HG03064 (cell line): Measurements from ENCODE around the gene ATP8B4.
A peak's percentile ranks its signal among the peaks of the same experiment; 100 is the strongest.
"Not testable (repeated sequence)": the region's sequence is repeated elsewhere in the genome, so short reads cannot be mapped to it uniquely, and the experiment has no call there.

Experiments
- ATAC-seq: cut with Tn5 transposase; IDR thresholded peaks from one replicate; pipeline ENCODE4 v1.9.1; 2021; ENCODE audit warnings: low read depth; ENCODE audit not compliant: unreplicated experiment

Gene ATP8B4

DNA sequence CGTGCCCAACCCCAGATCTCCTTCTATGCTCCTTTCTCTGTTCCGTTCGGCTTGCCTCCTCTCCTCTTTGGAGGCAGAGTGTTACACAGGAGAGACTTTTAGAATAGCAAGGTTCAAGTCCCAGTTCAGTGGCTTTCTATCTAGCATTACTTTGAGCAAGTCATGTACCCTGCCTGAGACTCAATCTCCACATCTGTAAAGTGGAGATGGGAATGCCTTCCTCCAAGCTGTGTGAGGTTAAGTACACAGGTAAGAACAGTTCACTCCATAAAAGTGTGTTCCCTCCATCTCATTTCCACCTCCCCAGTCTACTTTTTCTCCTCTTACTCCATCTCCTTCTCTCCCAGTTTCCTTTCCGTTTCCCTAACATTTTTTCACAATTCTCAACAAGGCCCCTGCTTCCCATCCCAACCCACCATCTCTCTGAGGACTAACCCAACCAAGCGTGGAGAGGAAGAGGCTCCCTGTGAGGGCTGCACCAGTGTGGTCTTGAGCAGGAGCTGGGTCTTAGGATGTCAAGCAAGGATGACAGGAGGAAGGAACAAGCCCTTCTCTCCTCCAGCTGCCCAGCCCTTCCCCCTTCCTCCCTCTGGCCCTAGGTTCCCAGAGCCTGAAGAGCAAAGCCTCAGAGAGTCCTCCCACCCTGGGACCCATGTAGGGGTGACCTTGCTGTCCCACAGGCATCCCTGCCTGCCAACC is 6.4 kb downstream of the ATP8B4 start:
- ATAC-seq, result no peak

DNA sequence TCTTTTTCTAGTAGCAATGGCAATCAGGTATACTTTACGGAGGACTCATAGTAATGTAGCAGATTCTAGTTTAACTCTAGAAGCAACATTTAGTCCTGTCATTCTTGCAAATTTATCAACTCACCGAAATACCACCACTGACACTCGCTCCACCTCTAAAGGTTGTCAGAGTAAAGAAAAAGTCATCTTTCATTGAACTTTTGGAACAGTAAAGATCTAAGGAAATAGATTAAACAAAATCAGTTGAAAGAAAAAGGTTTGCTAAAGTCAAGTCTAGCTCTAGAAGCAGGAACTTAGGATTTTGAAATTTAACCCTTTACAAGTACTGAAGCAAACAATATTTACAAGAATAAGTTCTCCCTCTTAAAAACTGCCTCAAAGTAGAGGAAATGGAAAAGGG is 8.7 kb downstream of the ATP8B4 start:
- ATAC-seq, result no peak

DNA sequence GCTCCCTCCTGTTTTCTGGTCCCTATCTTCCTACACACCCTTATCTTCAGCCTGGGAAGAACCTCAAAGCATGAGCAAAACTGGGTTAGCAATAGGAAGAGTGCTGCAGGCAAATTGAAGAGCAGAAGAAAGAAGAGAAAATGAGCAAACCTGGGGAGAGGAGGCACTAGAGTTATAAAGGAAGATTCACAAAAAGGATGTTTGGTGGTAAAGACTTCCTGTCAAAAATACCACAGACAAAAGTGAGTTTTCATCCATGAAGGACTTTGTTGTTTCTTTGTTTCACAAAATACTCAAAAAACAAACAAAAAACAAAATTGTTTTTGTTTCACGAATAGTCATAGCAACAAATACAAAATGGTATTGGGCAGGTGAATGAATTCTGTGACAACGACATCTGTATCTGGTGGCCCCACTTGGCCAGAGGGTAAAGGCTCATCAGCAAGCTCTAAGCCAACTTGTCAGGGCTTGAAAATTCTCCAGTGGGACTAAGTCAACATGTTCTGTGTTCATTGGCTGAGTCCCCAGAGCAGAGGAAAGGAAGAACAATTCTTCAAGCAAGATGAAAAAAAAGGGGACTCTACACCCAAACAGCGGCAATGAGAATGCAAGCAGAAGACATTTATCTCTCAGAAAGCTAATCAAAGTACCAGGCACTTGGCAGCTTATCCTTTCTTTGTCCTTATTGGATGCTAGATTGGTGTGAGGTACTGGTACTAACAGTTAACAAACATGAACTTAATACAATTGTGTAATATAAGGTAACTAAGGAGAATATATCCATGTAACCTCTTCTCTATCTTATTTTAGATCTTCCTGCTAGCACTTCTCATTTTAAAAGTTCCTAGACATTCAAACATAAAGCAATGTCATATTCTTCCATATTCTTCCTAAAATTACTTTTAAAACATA is 9.7 kb downstream of the ATP8B4 start:
- no peak for ATAC-seq

DNA sequence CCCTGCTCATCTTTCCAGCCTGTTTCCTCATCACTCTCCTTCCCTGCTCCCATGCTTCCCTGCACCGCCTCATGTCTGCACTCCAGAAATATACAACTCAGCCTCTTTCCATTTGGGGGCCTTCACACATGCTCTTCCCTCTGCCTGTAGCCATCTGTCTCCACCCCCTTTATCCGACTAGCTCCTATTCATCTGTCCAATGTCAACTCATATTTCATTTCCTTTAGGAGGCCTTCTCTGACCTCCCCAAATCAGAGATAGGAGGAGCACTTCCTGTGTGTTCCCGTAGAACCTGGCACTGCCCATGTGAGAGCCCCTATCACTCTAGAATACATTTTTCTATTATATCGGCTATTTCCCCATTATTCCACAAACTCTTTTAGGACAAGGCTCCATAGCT is 10.6 kb downstream of the ATP8B4 start:
- ATAC-seq, result no peak

DNA sequence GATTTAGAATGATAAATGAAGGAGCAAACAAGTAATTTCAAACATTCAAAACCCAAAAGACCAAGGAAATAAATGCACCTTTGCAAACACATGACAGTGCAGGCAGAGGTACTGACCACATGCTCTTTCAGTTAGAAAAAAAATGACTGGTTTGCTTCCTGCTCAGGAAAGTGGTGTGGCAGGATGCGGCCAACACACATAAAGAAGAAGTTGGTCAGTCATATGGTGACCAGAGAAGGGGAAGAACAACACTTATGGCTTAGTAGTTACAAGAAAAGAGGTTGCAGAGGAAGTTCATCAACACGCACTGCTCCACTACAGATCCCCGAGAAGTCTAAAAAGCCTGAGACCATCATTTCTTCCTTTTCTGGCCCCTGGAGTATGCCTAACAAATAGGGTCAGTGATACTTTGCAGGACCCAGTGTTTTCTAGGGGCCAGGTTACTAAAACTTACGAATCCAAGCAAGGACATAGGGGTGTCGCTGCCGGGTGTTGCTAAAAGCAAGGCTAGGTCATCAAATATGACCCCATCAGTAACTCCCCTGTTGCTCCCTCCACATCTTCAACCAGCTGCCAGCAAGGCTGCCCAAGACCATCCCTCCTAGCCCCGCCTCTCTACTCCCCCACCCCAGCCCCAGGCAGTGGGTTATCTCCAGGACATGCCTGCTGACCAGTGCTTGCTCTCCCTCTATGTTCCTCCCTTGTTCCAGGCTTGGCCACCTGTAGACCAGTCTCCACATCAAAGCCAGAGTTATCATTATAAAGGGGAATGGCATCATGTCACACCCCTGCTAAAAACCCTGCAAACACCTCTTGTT is 11.2 kb downstream of the ATP8B4 start:
- peak; percentile 93 for ATAC-seq

DNA sequence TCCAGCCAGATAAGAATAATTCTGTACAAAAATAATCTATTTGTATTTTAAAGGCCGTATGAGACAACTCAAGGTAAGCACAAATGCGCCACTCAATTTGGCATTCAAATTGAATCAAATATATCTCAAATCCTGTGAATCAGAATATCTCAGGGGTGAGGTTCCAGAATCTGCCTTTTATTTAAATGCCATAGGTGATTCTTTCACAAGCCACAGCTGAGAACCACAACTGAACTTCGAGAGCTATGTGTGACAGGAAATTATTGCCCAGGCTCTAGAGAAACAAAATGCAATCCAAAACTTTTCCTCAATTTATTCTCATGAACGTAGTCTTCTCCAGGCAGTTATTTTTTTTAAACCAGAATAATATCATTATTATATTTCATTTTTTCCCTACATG is 11.9 kb downstream of the ATP8B4 start:
- ATAC-seq, result no peak

DNA sequence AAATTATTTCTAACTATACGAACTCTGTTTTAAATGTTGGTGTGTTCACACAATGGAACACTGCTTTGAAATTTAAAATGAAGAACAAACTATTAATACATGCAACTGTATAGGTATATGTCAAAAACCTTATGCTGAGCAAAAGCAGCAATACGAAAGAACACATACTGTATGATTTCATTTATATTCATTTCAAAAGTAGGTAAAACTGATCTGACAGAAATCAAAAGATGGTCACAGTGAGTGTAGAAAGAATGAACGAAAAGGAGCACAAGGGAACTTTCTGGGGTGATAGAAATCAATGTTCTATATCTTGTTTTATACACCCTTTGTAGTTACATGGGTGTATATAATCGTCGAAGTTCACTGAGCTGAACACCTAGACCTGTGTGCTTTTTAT is 12.6 kb downstream of the ATP8B4 start:
- ATAC-seq, result no peak

DNA sequence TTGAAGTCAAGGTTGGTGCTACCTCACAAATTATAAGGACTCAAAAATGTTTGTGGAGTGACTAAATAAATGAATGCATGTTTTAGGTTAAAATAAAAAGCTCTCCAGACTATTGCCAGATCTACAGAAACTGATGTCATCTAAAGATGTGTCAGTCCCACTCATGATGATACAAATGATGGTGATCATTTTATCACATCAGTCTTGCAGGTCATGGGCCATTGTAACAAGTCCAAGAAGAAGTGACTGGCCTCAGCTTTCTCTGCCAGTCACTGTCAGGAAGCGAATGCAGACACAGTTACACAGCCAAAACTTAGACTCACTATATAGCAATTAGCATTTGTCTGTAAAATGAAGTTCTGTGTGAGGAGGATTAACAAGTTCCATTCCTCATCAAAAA is 18.5 kb downstream of the ATP8B4 start:
- ATAC-seq, result no peak

DNA sequence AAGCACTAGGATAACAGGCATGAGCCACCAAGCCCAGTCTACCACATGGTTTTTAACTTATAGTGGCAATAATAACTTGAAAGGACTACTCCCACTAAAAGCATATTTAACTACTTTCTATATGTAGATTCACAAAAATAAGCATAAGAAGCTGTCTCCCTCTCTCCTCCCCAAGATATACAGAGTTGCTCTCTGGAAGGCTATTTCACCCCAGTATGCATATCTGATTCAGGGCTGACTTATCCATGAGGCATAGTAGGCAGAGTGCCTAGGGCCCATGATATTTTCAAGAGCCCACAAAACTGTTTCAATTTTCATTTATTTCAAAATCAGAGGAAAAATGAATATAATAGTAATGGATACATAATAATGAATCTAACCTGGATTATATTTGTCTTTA is 20.5 kb downstream of the ATP8B4 start:
- no peak for ATAC-seq

DNA sequence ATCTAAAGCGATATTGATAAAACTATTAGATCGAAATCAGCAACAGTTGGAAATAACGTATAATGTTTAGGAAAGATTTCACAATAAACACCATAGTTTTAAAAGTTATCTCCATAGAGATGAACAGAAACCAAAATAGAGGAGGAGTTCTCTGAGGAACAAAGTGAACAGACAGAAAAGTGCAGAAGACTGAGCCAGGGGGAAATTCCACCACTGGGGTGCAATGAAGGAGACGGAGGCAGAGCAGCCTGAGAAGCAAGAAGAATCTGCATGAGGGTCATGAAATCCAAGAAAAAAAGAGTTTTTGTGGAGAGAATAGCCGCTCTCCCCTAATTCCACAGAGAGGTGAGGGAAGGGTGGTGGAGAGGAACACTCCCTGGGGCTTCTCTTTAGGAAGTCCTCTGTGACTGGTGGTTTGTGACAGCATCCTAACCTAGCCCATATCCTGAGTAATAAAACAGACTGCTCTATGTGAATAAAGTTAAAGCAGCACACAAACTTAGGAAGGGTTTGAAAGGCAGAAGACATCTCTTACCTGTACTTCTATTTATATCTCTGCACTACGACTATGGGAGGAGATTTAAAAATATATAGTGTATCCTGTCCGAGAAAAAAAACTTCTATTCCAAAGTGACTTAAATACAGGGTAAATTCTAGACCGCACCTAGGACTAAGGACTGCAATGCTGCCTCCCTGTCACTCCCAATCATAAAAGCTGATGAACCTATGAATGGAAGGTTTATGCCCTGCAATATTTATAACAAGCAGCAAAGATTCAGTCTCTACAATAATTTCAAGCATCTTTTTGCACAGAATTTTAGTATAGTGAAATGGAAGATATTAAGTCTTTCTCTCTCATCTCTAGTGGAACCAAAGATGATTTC is 22.9 kb downstream of the ATP8B4 start:
- no peak for ATAC-seq

DNA sequence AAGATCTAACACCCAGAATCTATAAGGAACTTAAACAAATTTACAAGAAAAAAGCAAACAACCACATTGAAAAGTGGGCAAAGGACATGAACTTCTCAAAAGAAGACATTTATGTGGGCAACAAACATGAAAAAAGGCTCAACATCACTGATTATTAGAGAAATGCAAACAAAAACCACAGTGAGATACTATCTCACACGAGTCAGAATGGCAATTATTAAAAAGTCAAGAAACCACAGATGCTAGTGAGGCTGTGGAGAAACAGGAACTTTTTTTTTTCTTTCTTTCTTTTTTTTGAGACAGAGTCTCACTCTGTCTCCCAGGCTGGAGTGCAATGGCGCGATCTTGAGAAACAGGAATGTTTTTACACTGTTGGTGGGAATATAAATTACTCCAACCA is 29.6 kb downstream of the ATP8B4 start:
- ATAC-seq, result not testable (repeated sequence)

DNA sequence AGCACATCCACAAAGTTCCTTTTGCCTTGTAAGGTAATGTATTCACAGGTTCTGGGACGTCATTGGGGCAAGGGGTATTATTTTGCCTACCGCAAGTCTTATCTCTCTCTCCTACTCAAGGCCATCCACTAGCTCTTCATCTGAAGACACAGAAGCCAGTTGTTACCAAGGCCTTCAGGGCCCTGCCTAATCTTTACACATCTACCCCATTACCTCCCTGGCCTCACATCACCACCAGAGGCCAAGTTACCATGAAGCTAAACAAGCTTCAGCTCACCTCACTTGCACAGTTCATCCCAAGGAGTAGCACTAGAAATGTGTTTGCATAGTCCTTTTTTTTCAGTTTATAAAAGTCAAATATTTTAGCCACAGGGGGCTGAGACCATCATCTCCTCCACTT is 34.1 kb downstream of the ATP8B4 start:
- no peak for ATAC-seq

DNA sequence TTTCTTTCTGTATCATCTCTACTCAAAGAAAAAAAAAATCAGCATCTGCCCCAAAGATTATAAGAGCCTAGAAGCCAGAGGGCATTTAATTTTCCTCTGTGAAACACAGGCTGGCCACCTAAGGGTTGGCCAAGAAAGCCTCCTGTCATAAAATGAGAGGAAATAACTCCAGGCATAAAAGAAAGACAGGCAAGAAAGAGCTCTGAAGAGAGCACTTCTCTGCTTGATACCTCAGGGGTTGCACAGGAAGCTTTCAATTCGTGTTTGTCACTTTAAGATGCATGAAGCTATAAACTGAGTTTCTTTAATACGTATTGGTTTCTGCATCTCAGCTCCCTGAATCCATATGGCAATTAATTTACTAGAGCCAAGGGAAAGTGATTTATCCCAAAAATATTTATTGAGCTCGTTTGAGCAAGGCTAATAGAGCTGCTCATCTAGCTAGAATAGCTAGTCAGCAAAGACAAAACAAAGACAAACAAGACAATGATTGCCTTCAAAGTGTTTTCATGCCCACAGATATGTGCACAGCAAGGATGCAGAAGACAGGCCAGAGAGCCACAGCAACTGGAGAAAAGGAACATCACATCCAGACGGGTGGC is 35.5 kb downstream of the ATP8B4 start:
- no peak for ATAC-seq

DNA sequence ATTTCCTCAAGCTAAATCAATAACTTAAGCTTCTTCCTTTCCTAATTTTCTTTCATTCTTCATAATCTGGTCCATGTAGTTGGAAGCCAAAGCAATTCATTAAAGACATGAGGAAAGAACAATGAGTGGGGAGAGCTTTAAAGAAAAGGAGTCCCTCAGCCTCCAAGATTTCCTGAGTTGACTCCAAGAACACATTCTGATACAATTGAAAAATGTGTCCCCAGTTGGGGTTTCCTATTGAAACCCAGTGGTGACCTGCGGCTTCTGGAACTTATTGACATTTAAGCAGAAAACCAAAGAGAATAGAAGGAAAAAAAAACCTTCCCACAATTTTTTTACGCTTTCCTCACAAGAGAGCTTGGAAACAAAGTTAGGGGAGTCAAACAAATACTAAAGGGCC is 37.0 kb downstream of the ATP8B4 start:
- no peak for ATAC-seq

DNA sequence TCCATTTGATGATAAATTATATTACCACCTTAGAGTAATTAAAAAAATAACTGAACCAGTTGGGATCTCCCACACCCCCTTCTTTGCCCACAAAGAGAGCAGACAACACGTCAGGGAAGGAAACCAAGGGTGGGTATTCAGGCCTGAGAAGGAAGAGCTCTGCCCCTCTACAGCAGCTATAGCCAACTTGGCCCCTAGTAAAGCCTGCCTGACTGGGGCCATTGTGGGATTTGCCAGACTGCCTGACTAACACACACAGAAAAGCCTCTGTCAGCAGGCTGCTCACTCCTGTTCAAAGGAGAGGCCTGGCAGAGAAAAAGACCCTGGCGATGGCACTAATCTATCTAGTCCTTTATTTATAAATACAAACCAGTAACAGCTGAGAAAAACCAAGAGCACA is 41.4 kb downstream of the ATP8B4 start:
- ATAC-seq, result no peak

DNA sequence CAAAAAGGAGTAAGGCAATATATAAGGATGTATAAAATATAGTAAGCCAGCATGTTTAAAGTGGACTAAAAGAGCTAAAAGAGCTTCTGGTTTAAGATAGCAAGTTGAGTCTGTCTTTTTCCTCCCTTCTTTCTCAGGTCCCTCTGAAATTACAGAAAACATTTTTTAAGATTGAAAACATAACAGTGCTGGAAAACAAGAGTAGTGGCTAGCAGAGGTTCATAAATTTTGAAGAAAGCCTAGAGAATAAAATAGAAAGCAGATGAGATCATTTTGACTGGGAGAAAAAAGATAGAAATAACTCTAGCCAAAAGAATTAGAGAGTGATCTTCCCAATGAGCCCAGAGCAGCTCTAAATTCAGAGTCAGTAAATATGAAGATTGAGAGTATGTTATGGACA is 41.9 kb downstream of the ATP8B4 start:
- ATAC-seq, result no peak

DNA sequence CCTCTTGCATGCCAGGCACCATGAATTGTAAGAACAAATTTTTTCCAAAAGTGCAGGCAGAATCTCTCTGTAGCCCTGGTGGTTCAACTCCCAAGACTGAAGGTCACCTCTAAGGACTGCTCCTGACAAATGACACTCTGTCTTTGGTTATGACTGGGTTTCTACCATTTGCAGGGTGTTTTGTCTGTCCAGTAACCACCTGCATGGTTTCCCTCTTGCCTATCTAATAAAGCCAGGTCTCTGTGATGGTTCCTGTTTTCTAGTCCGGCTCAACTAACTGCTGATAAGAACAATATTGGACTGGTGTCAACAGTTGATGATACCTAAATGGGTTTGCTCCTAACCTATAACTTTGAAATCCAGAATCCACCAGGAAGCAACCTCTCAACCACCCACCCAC is 43.7 kb downstream of the ATP8B4 start:
- ATAC-seq, result no peak

DNA sequence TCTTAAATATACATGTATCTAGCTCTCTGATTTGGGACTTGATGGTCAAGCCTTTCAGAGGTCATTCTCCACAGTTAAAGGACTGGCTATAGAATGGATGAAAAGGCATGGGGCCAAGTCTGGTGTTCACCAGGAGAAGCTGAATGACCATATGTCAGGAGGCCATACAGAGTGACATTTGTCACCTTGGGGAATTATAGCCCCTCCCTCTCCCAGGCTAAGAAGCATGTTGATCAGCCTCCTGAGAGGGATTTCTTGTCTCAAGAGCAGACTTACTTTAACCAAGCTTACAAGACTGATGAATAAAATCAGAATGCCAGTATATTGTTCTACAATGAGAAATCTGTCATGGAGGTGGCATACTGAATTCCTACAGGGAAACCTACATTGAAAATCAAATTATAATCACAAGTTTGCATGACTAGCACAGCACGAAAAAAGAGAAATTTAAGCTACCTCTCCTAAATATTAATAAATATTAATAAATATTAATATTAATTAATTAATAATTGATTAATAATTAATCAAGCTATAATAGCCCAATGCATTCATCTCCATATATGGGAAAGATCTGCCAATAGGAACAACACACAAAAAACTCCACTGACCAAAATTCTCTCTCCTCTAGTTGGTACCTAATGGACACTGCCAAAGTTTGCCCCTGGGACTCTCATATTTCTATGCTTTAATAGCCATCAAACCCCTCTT is 47.3 kb downstream of the ATP8B4 start:
- no peak for ATAC-seq

DNA sequence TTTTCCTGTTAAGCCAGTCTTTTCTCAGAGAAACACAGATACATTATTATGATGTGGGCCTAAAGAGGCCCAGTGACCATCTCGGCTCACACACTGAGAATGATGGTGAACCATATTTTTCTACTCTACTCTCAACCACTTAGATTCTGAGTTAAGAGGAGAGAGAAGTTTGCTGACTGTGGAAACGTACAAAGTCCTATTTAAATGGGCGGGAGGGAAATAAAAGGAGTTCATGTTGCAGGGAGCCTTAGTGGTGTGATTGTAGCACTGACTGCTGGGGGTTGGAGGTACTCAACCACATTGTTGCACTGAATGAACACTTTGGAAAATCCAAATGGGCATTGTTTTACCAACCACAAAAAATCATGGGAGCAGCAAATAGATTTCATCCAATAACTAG is 51.0 kb downstream of the ATP8B4 start:
- ATAC-seq, result no peak
